HG03196 (cell line): ENCODE data around the gene BRD1.
A peak's percentile ranks its signal among the peaks of the same experiment; 100 is the strongest.

Experiments used
- ATAC-seq: cut with Tn5 transposase; IDR thresholded peaks from one replicate; pipeline ENCODE4 v1.9.1; 2021; ENCODE audit not compliant: unreplicated experiment

The BRD1 gene

GRCh38 chr22:49734882-49735281, 92.8 kb downstream of the BRD1 start:
- no peak for ATAC-seq

- no peak for ATAC-seq
Measured at GRCh38 chr22:49734390-49734789, 93.3 kb downstream of the BRD1 start.

- ATAC-seq, result no peak
Measured at GRCh38 chr22:49733631-49734030, 94.0 kb downstream of the BRD1 start.

- ATAC-seq, result no peak
Measured at GRCh38 chr22:49730656-49731055, 97.0 kb downstream of the BRD1 start.

GRCh38 chr22:49728570-49729271, 99.0 kb downstream of the BRD1 start:
- no peak for ATAC-seq

- no peak for ATAC-seq
Measured at GRCh38 chr22:49727881-49728569, 99.6 kb downstream of the BRD1 start.

GRCh38 chr22:49727191-49727880, 100.3 kb downstream of the BRD1 start:
- no peak for ATAC-seq

GRCh38 chr22:49726701-49727101, 101.0 kb downstream of the BRD1 start:
- no peak for ATAC-seq

- no peak for ATAC-seq
Measured at GRCh38 chr22:49726022-49726681, 101.5 kb downstream of the BRD1 start.

GRCh38 chr22:49725516-49725915, 102.2 kb downstream of the BRD1 start:
- no peak for ATAC-seq

- ATAC-seq, result peak; percentile 64
Measured at GRCh38 chr22:49724893-49725489, 102.7 kb downstream of the BRD1 start.

- ATAC-seq, result no peak
Measured at GRCh38 chr22:49724030-49724892, 103.4 kb downstream of the BRD1 start.

- ATAC-seq, result no peak
Measured at GRCh38 chr22:49723478-49724029, 104.1 kb downstream of the BRD1 start.
